Measurements from ENCODE around the gene CARHSP1. TPM values are rescaled to one million over a fixed set of nuclear protein-coding genes. Genes with fewer than 3 reads are reported as not detected.

CARHSP1 gene
- total RNA-seq, 2 donors from 2014 or later: 66.5 to 70.7 TPM

DNA sequence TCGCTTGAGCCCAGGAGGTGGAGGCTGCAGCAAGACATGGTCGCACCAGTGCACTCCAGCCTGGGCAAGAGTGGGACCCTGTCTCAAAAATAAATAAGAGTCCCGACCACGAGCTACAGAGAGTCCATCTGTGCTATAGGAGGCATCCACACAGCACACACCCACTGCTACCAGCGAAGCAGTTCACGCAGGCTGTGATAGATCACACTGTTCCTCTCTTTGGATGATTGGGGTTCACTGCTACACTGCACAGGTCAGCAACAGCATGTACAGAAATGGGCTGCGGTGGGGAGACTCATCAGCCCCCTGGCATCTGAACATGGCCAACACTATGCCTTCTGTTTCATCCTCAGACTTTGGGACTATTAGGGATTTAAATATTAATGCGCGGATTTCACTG is 37.4 kb downstream of the CARHSP1 start:
- no peak overlapping the region for H3K27ac Mint-ChIP-seq
- H3K9me3 Mint-ChIP-seq: no peaks in the 10 kb centered on the region
- no peak overlapping the region for H3K4me3 Mint-ChIP-seq
- H3K4me1 Mint-ChIP-seq (ENCODE audit: low read depth in 2 of 2): peaks cover 16 to 24% of the 10 kb centered on the region in 2 donors
- ATAC-seq: no peak
- H3K27me3 Mint-ChIP-seq: no peaks in the 10 kb centered on the region
- H3K36me3 Mint-ChIP-seq: peaks cover 11% of the 10 kb centered on the region
- DNase-seq (ENCODE audit: low spot score): no peak

DNA sequence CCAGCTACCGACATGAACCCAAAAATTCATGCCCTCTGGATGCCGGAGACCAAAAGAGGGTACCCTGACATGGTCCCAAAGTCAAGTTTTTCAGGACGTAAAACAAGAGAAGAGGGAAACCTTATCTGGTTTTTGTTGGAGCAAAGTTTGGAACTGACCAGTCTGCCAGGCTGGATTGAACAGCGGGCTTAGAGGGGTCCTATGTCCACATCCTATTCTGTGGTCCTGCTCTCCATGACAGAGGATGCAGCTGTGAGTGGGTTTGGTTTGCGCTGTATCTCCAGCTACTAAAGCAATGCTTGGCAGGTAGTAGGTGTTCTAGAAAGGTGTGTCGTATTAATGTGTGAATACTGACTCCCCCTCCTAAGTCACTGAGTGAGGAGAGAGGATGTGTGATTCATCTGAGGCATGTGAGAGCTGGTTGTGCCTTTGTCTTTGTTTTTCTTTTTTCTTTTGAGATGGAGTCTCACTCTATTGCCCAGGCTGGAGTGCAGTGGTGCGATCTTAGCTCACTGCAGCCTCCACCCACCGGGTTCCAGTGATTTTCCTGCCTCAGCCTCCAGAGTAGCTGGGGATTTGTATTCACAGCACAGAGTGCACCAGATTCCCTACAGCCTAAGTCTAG is 40.2 kb downstream of the CARHSP1 start:
- Mint-ChIP-seq H3K9me3 (no peaks in the 10 kb centered on the region), H3K27ac (no peak overlapping the region), H3K36me3 (peaks cover 11% of the 10 kb centered on the region), H3K4me3 (no peak overlapping the region), H3K27me3 (no peaks in the 10 kb centered on the region), H3K4me1 (ENCODE audit: low read depth in 2 of 2) (peaks cover 11 to 19% of the 10 kb centered on the region in 2 donors)
- no peak for ATAC-seq
- DNase-seq (ENCODE audit: low spot score): no peak

DNA sequence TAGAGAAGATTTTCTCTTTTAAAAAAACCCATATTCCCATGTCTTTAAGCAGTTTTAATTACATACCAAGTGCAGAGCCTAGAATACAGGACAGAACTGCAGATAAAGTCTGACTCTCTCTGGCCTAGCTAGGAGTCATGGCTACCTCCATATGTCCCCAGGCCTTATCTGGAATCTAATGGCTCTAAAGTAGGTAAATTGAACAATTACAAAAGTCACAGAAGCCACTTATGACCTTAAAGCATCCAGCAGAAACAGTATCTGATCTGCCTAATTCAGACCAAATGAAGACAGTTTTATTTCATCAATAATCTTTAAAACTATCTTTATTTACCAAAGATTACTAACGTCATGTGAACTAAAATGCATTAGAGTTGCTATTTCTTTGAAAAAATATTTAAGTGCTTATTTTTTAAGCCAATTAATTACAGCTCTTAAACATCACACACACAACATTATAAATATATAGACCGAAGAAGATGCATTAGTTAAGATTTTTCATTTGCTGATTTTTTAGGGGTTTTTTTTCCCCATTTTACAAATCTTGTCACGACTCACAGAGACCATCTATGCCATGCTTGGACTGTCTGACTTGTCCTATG is 42.4 kb downstream of the CARHSP1 start:
- DNase-seq (ENCODE audit: low spot score) (no peak), ATAC-seq (no peak)
- Mint-ChIP-seq H3K27ac (no peak overlapping the region), H3K27me3 (no peaks in the 10 kb centered on the region), H3K4me3 (no peak overlapping the region), H3K9me3 (no peaks in the 10 kb centered on the region), H3K4me1 (ENCODE audit: low read depth in 2 of 2) (peaks cover 0 to 9% of the 10 kb centered on the region in 2 donors), H3K36me3 (peaks cover 17% of the 10 kb centered on the region)

DNA sequence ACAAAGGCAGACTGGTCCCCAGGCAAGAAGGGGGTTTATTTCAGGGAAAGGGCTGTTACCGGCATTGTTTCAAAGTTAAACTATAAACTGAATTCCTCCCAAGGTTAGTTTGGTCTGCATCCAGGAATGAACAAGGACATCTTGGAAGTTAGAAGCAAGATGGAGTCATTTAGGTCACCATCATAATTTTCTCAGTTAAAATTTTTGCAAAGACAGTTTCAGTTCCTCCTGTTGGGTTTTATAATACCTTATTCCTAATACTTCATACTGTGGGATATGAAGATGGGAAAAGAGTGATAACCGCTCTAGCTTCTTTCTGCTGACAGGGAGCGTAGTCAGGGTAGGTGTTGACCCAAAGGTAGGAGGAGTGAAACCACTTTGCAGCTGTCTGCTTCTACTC is 46.4 kb downstream of the CARHSP1 start:
- DNase-seq (ENCODE audit: low spot score) (no peak), ATAC-seq (no peak)
- H3K9me3 Mint-ChIP-seq: no peaks in the 10 kb centered on the region
- peaks cover 13% of the 10 kb centered on the region for H3K36me3 Mint-ChIP-seq
- no peak overlapping the region for H3K27ac Mint-ChIP-seq
- no peaks in the 10 kb centered on the region for H3K27me3 Mint-ChIP-seq
- no peak overlapping the region for H3K4me3 Mint-ChIP-seq
- H3K4me1 Mint-ChIP-seq (ENCODE audit: low read depth in 2 of 2): peaks cover 7 to 14% of the 10 kb centered on the region in 2 donors

DNA sequence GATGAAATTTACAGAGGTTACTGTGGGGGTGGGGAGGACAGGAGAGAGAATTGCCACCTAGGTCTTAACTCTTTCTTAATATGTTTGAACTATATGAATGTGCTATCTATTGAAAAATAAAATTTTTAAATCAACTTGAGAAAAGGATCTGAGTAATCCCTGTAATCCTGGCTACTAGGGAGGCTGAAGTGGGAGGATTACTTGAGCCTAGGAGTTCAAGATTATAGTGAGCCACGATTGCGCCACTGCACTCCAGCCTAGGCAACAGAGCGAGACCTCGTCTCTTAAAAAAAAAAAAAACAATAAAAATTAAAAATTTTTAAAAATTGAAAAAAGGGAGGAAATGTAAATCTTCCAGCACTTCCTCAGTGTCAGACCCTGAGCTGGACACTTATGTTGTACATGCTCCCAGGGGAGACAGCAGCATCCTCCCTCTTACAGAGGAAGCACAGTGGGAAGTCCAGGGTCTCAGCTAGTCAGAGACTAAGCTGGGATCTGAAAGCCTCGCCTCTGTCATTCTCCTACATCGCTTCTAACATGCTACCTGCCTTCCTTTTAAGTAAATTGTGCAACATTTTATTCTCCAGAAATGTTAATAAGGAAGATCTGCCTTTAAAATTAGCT is 49.3 kb downstream of the CARHSP1 start:
- Mint-ChIP-seq H3K9me3 (no peaks in the 10 kb centered on the region), H3K4me1 (ENCODE audit: low read depth in 2 of 2) (peaks cover 17 to 21% of the 10 kb centered on the region in 2 donors), H3K27me3 (no peaks in the 10 kb centered on the region), H3K27ac (peak overlapping the region in 1 of 2 donors; percentile 16), H3K4me3 (no peak overlapping the region), H3K36me3 (peaks cover 27% of the 10 kb centered on the region)
- DNase-seq (ENCODE audit: low spot score): no peak
- no peak for ATAC-seq

DNA sequence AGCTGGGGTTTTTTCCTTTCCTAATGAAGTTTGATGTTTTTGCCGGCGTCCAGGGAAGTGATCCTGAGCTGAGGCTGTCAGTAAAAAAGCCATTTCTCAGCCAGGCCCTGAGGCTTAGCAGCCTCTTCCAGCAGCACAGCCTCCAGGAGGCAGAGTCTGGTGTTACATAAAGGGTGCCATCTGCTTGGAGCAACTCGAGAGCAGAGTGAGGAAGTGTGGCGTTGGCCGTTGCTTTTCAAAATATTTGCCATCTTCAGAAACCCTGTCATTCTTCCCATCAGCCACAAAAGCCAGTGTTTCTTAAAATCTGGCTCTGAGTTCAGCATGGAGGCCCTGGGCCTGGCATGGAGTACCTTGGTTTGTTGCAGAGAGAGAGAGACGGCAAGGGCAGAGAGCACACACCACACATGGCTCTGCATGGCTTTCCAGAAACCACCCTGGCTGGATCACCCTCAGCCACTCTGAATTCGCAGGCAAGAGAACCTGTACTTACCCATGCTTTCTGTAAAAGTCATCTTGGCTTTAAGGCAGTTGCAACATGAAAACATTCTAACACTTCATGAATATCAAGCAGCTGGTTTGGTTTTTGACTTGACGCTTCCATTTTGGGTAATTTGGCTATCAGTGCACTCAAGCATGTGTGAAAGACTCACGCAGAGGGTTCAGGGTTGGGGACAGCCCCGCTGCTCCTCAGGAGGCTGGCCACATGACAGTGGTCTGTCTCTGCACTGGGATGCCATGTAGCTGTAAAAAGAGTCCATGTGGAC is 50.1 kb downstream of the CARHSP1 start:
- H3K4me1 Mint-ChIP-seq (ENCODE audit: low read depth in 2 of 2): peaks cover 17 to 21% of the 10 kb centered on the region in 2 donors
- H3K27me3 Mint-ChIP-seq: no peaks in the 10 kb centered on the region
- peaks cover 29% of the 10 kb centered on the region for H3K36me3 Mint-ChIP-seq
- H3K9me3 Mint-ChIP-seq: no peaks in the 10 kb centered on the region
- no peak overlapping the region for H3K4me3 Mint-ChIP-seq
- peak overlapping the region in 1 of 2 donors; percentile 16 for H3K27ac Mint-ChIP-seq
- DNase-seq (ENCODE audit: low spot score) (no peak), ATAC-seq (peak; percentile 60 to 64)

DNA sequence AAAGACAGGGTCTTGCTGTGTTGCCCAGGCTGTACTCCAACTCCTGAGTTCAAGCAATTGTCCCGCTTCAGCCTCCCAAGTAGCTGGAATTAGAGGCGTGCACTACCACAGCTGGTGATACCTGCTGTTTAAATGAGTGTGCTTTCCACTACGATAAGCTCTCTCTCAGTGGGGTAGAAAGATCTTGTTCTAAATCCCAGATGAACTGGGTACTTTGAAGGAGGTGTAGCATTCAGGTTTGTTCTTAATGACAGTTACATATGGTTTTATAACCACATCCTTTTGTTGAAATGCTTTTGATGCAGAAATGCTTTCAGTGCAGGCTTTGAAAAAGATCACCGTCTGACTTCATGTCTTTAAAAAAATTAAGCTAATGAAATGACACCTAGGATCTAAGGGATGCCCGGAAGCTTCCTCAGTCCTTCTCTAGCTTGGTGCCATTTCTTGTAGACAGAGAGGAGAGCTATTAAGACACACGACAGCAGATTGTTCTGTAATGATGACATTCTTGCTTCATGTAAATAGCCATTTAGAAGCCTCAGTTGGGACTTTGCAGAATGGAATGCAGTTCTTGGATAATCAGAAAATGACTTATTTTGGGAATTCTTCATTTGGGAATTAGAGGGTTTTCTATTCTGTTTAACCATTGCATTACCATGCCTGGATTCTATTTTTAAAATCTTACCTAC is 51.7 kb downstream of the CARHSP1 start:
- Mint-ChIP-seq H3K27me3 (no peaks in the 10 kb centered on the region), H3K27ac (peak overlapping the region in 1 of 2 donors; percentile 50), H3K36me3 (peaks cover 27% of the 10 kb centered on the region), H3K4me1 (ENCODE audit: low read depth in 2 of 2) (peaks cover 17% of the 10 kb centered on the region in 2 donors), H3K4me3 (no peak overlapping the region), H3K9me3 (no peaks in the 10 kb centered on the region)
- DNase-seq (ENCODE audit: low spot score): no peak
- peak in 1 of 2 donors; percentile 19 for ATAC-seq

DNA sequence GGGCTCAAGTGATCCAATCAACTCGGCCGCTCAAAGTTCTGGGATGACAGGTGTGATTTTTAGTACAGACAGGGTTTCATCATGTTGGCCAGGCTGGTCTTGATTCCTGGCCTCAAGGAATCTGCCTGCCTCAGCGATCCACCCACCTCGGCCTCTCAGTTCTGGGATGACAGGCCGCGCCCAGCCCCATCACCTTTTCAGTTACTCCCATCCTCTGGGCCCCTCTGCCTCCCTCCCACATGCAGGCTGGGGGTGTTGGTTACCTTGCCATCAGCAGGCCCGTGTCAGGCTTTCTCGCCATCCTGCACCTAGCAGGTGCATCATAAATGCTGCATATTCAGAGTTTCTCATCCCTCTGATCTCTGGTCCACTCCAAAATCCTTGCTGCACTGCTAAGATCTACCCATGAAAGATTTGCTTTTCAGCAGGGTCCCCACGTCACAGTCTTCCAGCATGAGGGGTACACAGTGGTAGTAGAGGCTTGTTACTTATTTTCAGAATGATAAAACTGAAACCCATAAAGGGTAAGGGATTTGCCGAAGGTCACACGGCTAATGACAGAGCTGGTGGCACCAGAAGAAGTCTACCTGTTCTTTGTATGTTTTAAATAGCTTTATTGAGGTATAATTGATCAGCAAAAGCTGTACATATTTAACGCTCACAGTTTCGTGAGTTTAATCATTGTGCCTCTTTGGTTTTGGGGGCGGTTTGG is 54.6 kb downstream of the CARHSP1 start:
- H3K27me3 Mint-ChIP-seq: no peaks in the 10 kb centered on the region
- no peak for DNase-seq (ENCODE audit: low spot score)
- peaks cover 34% of the 10 kb centered on the region for H3K36me3 Mint-ChIP-seq
- no peaks in the 10 kb centered on the region for H3K9me3 Mint-ChIP-seq
- no peak for ATAC-seq
- peaks cover 11 to 17% of the 10 kb centered on the region in 2 donors for H3K4me1 Mint-ChIP-seq (ENCODE audit: low read depth in 2 of 2)
- H3K4me3 Mint-ChIP-seq: no peak overlapping the region
- H3K27ac Mint-ChIP-seq: peak overlapping the region in 1 of 2 donors; percentile 5

DNA sequence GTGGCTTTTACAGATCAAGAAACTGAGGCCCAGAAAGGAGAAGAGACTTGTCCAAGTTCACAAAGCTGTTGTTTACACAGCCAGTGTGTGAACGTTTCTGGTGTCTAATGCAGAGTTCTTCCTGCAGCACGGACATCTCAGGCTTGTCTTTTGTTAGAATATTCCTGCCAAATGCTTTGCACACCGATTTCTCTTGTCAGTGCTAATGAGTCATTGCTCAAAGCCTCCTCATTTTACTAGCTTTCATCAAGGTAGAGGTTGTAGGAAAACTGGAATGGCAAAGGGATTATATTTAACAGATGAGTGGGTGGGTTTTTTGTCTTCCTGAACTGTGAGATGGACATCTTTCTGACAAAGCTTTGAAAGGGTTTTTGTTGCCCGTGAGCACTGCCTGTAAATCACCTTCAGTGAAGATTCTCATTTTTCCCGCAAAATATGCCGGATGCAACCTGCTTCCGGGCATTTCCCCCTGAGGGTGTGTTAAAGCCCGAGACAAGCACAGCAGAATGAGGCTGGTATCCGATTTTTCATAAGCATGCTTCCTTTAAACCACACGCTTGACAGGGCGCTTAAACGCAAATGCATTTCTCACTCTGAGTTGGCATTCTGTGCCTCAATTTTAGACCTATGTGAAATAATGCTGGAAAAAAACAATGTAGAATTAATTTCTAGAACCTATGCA is 56.5 kb downstream of the CARHSP1 start:
- ATAC-seq (no peak), DNase-seq (ENCODE audit: low spot score) (no peak)
- H3K27ac Mint-ChIP-seq: no peak overlapping the region
- H3K4me1 Mint-ChIP-seq (ENCODE audit: low read depth in 2 of 2): peaks cover 7 to 9% of the 10 kb centered on the region in 2 donors
- H3K36me3 Mint-ChIP-seq: peaks cover 41% of the 10 kb centered on the region
- H3K9me3 Mint-ChIP-seq: no peaks in the 10 kb centered on the region
- H3K27me3 Mint-ChIP-seq: no peaks in the 10 kb centered on the region
- no peak overlapping the region for H3K4me3 Mint-ChIP-seq

DNA sequence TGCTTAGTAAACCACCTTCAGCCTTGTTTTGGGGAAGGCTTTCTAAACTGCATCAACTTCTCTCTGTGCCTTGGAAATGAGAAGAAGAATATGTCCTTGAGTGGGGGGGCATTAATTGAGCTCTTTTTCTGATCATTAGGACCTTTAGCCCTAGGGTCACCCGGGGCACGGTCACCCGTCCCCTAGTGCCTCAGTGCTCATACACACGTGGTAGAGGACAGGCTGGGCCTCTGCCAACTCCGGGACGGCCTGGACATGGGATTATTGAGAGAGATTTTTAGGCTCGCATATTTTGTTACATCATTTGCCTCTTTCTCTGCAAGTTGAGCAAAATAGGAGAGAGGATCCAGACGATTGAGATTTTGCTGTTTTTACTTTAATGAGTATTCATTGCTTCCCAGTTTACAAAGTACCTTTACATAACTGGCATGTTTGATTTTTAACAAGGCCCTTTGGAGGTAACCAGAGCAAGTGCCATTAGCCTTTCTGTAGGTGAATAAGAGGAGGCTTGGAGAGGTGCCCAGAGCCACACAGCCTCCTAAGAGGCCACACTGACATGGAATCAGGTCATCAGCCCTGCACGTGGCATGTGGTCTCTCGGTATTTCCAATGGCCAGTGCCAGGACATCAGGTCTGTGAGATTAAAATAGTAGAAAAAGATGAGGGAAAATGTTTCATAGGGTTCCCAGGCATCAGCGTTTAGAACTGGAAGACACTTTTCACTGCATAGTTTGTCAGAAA is 60.0 kb downstream of the CARHSP1 start:
- Mint-ChIP-seq H3K4me3 (no peak overlapping the region), H3K27me3 (no peaks in the 10 kb centered on the region), H3K27ac (no peak overlapping the region), H3K36me3 (peaks cover 38% of the 10 kb centered on the region), H3K4me1 (ENCODE audit: low read depth in 2 of 2) (peaks cover 0 to 4% of the 10 kb centered on the region in 2 donors), H3K9me3 (no peaks in the 10 kb centered on the region)
- DNase-seq (ENCODE audit: low spot score) (no peak), ATAC-seq (no peak)

DNA sequence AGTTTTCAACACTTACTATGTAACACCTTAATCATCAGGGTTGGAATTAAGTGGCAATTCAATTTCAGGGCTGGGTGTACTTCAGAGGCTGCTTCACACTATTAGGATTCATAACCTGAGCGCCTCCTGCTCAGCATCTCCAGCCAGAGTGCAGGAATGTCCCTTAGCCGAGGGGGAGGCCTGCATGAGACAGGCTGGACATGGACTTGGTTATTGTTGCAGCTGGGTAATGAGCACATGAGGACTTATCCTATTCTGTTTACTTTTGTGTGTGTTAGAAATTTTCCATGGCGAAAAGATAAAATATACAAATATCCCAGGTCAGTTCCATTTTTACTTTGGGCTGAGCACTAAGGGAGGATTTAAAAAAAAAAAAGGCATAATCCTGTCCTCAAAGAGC is 60.8 kb downstream of the CARHSP1 start:
- Mint-ChIP-seq H3K4me1 (ENCODE audit: low read depth in 2 of 2) (peaks cover 4 to 7% of the 10 kb centered on the region in 2 donors), H3K27ac (no peak overlapping the region), H3K36me3 (peaks cover 43% of the 10 kb centered on the region), H3K27me3 (no peaks in the 10 kb centered on the region), H3K4me3 (no peak overlapping the region), H3K9me3 (no peaks in the 10 kb centered on the region)
- DNase-seq (ENCODE audit: low spot score) (no peak), ATAC-seq (no peak)

DNA sequence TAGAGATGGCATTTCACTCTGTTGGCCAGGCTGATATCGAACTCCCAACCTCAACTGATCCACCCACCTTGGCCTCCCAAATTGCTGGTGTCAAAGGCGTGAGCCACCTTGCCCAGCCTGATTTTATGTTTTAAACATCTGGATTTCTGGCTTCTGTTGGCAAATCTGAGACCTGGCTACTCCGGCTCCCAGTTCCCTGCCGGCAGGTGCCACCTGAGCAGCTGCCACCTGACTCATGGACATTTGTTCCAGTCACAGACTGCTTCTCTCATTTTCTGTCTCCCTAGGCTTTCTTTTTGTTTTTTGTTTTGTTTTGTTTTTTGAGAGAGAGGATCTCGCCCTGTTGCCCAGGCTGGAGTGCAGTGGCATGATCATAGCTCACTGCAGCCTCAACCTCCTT is 61.6 kb downstream of the CARHSP1 start:
- no peaks in the 10 kb centered on the region for H3K9me3 Mint-ChIP-seq
- no peak for DNase-seq (ENCODE audit: low spot score)
- peaks cover 48% of the 10 kb centered on the region for H3K36me3 Mint-ChIP-seq
- no peak overlapping the region for H3K4me3 Mint-ChIP-seq
- no peak for ATAC-seq
- no peaks in the 10 kb centered on the region for H3K27me3 Mint-ChIP-seq
- no peak overlapping the region for H3K27ac Mint-ChIP-seq
- peaks cover 6 to 10% of the 10 kb centered on the region in 2 donors for H3K4me1 Mint-ChIP-seq (ENCODE audit: low read depth in 2 of 2)

All from natural killer cell treated with Interleukin-12 subunit alpha and Interleukin-12 subunit beta and Interleukin-15 and Interleukin-18, amount 100 ng/mL, for 72 hours (primary cell).